GM18867 (cell line): ENCODE measurements around the gene ALDH1B1.

ENCODE experiments used
- ATAC-seq: cut with Tn5 transposase; IDR thresholded peaks from one replicate; pipeline ENCODE4 v1.9.1; 2021; ENCODE audit warnings: mild to moderate bottlenecking, moderate library complexity; ENCODE audit not compliant: unreplicated experiment

ALDH1B1 gene

GRCh38 chr9:38392235-38393127 is at the start of gene ALDH1B1:
ALDH1B1 (plus strand) TSS chr9:38392702; CDS start chr9:38395749, 3,047 bp downstream.
- ATAC-seq = peak; percentile 99

GRCh38 chr9:38343037-38343436 is 49.5 kb upstream of the ALDH1B1 start:
- ATAC-seq = no peak

GRCh38 chr9:38343552-38343951 is 49.0 kb upstream of the ALDH1B1 start:
- no peak for ATAC-seq

GRCh38 chr9:38344566-38345324 is 47.8 kb upstream of the ALDH1B1 start:
- no peak for ATAC-seq

GRCh38 chr9:38345851-38346755 is 46.4 kb upstream of the ALDH1B1 start:
- ATAC-seq = no peak

GRCh38 chr9:38346811-38347210 is 45.7 kb upstream of the ALDH1B1 start:
- ATAC-seq = no peak

- no peak for ATAC-seq
These were observed 45.2 kb upstream of the ALDH1B1 start for GRCh38 chr9:38347271-38347671.

- no peak for ATAC-seq
These were observed 44.6 kb upstream of the ALDH1B1 start for GRCh38 chr9:38347946-38348345.

GRCh38 chr9:38350529-38350928 is 42.0 kb upstream of the ALDH1B1 start:
- no peak for ATAC-seq

- ATAC-seq = no peak
These were observed 39.8 kb upstream of the ALDH1B1 start for GRCh38 chr9:38352530-38353328.

GRCh38 chr9:38355115-38355514 is 37.4 kb upstream of the ALDH1B1 start:
- ATAC-seq = no peak

- no peak for ATAC-seq
These were observed 36.9 kb upstream of the ALDH1B1 start for GRCh38 chr9:38355517-38356120.

GRCh38 chr9:38356851-38357250 is 35.7 kb upstream of the ALDH1B1 start:
- ATAC-seq = no peak

- ATAC-seq = no peak
These were observed 35.0 kb upstream of the ALDH1B1 start for GRCh38 chr9:38357350-38358114.

- no peak for ATAC-seq
These were observed 33.9 kb upstream of the ALDH1B1 start for GRCh38 chr9:38358390-38359296.

GRCh38 chr9:38359297-38359653 is 33.2 kb upstream of the ALDH1B1 start:
- no peak for ATAC-seq

- ATAC-seq = no peak
These were observed 32.7 kb upstream of the ALDH1B1 start for GRCh38 chr9:38359689-38360385.
